Parathyroid adenoma (tissue), 2 donors: ENCODE measurements around the gene PAXX.
"Not testable (repeated sequence)": the region's sequence is repeated elsewhere in the genome, so short reads cannot be mapped to it uniquely, and the experiment has no call there.

Experiments
- H2AFZ ChIP-seq: fragments of 300-600 bp; sonication (generic); one replicate; pipeline ENCODE4 v1.7.0; 2017; ENCODE audit warnings: antibody characterized with exemption, mild to moderate bottlenecking
- H3K27ac ChIP-seq: fragments of 300-600 bp; sonication (generic); one replicate; pipeline ENCODE4 v1.7.0; 2017
- H3K27me3 ChIP-seq: fragments of 300-600 bp; sonication (generic); one replicate; pipeline ENCODE4 v1.7.0; 2017; ENCODE audit warnings: low read length; ENCODE audit not compliant: control insufficient read depth, insufficient read depth
- H3K36me3 ChIP-seq: fragments of 300-600 bp; sonication (generic); one replicate; pipeline ENCODE4 v1.7.0; 2017; ENCODE audit warnings: low read length; ENCODE audit not compliant: control insufficient read depth, insufficient read depth
- H3K4me1 ChIP-seq: fragments of 300-600 bp; sonication (generic); one replicate; pipeline ENCODE4 v1.7.0; 2017; ENCODE audit warnings: control low read depth
- H3K4me2 ChIP-seq: fragments of 300-600 bp; sonication (generic); one replicate; pipeline ENCODE4 v1.7.0; 2017; ENCODE audit warnings: low read length
- H3K4me3 ChIP-seq: fragments of 300-600 bp; sonication (generic); one replicate; pipeline ENCODE4 v1.7.0; 2017; ENCODE audit warnings: low read depth, low read length
- H3K79me2 ChIP-seq: fragments of 300-600 bp; sonication (generic); one replicate; pipeline ENCODE4 v1.7.0; 2017; ENCODE audit warnings: control low read depth
- H3K9ac ChIP-seq: fragments of 300-600 bp; sonication (generic); one replicate; pipeline ENCODE4 v1.7.0; 2017; ENCODE audit warnings: mild to moderate bottlenecking
- H3K9me3 ChIP-seq: fragments of 300-600 bp; sonication (generic); one replicate; pipeline ENCODE4 v1.7.0; 2017; ENCODE audit warnings: low read length; ENCODE audit not compliant: control insufficient read depth
- TF ChIP-seq, protein P1 (sequence below): fragments of 300-600 bp; sonication (generic); IDR thresholded peaks from one replicate; pipeline ENCODE4 v1.7.0; 2017; ENCODE audit warnings: antibody characterized with exemption, mild to moderate bottlenecking
- donor health status: primary hyperparathyroidism.

PAXX gene

GRCh38 chr9:136997830-136998234, 5.6 kb downstream of the PAXX start:
- H3K27ac ChIP-seq = no peak overlapping the region
- H3K4me3 ChIP-seq = no peak overlapping the region
- H3K79me2 ChIP-seq = no peaks in the 10 kb centered on the region
- no peaks in the 10 kb centered on the region for H3K36me3 ChIP-seq
- TF ChIP-seq, protein P1, sequence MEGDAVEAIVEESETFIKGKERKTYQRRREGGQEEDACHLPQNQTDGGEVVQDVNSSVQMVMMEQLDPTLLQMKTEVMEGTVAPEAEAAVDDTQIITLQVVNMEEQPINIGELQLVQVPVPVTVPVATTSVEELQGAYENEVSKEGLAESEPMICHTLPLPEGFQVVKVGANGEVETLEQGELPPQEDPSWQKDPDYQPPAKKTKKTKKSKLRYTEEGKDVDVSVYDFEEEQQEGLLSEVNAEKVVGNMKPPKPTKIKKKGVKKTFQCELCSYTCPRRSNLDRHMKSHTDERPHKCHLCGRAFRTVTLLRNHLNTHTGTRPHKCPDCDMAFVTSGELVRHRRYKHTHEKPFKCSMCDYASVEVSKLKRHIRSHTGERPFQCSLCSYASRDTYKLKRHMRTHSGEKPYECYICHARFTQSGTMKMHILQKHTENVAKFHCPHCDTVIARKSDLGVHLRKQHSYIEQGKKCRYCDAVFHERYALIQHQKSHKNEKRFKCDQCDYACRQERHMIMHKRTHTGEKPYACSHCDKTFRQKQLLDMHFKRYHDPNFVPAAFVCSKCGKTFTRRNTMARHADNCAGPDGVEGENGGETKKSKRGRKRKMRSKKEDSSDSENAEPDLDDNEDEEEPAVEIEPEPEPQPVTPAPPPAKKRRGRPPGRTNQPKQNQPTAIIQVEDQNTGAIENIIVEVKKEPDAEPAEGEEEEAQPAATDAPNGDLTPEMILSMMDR = no peak
- no peaks in the 10 kb centered on the region for H3K9me3 ChIP-seq
- H3K4me1 ChIP-seq = no peaks in the 10 kb centered on the region
- no peak overlapping the region for H3K9ac ChIP-seq
- H2AFZ ChIP-seq = no peak overlapping the region
- H3K4me2 ChIP-seq = no peak overlapping the region
- no peaks in the 10 kb centered on the region for H3K27me3 ChIP-seq

DNA sequence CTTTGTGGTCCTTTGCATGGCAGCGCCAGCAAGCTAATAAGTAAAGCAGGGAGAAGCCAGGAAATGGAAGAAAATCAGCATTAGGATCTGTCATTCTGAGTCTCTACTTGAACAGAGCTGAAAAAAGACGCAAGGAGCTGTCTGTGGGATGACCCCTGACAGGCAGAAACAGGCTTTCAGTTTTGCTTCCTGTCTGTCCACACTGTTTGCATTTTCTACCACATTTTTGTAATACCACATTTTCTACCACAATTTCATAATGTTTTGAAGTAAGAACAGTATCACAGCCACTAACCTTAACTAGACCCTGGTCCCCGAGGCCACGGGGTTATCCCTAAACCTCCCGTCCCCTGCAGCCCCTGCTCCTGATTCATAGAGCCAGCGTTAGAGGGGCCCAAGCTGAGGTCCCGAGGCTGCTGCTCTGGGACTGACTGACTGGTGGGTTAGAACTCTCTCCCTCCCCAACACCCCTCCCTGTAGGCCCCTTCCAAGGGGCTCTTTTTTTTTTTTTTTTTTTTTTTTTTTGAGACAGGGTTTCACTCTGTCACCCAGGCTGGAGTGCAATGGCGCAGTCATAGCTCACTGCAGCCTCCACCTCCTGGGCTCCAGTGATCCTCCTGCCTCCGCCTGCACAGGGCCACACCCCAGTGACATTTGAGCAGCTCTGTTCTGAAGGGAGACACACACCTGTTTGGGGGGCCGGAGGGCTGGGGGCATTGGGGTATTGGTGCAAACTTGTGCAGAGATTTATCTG, 8.1 kb downstream of the PAXX start:
- H2AFZ ChIP-seq = no peak overlapping the region
- no peaks in the 10 kb centered on the region for H3K36me3 ChIP-seq
- no peak overlapping the region for H3K27ac ChIP-seq
- H3K4me3 ChIP-seq = no peak overlapping the region
- H3K4me1 ChIP-seq = no peaks in the 10 kb centered on the region
- no peaks in the 10 kb centered on the region for H3K9me3 ChIP-seq
- H3K9ac ChIP-seq = no peak overlapping the region
- H3K4me2 ChIP-seq = no peak overlapping the region
- H3K79me2 ChIP-seq = no peaks in the 10 kb centered on the region
- TF ChIP-seq, protein P1 = no peak
- H3K27me3 ChIP-seq = no peaks in the 10 kb centered on the region

- no peak overlapping the region for H2AFZ ChIP-seq
- no peaks in the 10 kb centered on the region for H3K36me3 ChIP-seq
- no peak overlapping the region for H3K4me2 ChIP-seq
- H3K79me2 ChIP-seq = no peaks in the 10 kb centered on the region
- H3K27me3 ChIP-seq = no peaks in the 10 kb centered on the region
- no peaks in the 10 kb centered on the region for H3K9me3 ChIP-seq
- TF ChIP-seq, protein P1 = no peak
- no peak overlapping the region for H3K4me3 ChIP-seq
- no peak overlapping the region for H3K9ac ChIP-seq
- H3K27ac ChIP-seq = no peak overlapping the region
- no peaks in the 10 kb centered on the region for H3K4me1 ChIP-seq
Observed at GRCh38 chr9:137001857-137002645, 9.8 kb downstream of the PAXX start.

DNA sequence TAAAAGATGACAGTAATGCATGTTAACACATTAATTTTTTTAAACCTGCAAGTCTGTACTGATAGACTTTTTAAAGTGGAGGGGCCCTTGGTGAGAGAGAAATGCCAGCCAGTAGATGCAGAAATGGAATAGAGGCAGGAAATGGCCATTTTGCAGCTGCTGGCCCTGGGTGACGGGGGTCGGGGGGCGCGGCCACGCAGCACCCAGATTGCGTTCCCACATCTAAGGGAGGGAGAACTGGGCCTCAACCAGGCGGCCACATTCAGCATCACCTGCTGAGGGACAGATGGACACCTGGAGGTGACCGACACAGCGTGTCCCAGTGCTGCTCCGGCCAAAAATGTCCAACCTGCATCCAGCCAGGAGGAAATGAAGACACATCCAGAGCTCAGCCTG, 10.4 kb downstream of the PAXX start:
- H3K4me3 ChIP-seq = no peak overlapping the region
- H3K79me2 ChIP-seq = no peaks in the 10 kb centered on the region
- H3K27me3 ChIP-seq = no peaks in the 10 kb centered on the region
- TF ChIP-seq, protein P1 = no peak
- H3K9ac ChIP-seq = no peak overlapping the region
- no peaks in the 10 kb centered on the region for H3K9me3 ChIP-seq
- H3K4me1 ChIP-seq = no peaks in the 10 kb centered on the region
- H3K4me2 ChIP-seq = no peak overlapping the region
- no peaks in the 10 kb centered on the region for H3K36me3 ChIP-seq
- no peak overlapping the region for H3K27ac ChIP-seq
- no peak overlapping the region for H2AFZ ChIP-seq

- not testable (repeated sequence) for H3K27me3 ChIP-seq, H3K79me2 ChIP-seq, H3K4me2 ChIP-seq, H2AFZ ChIP-seq, H3K9me3 ChIP-seq, H3K4me1 ChIP-seq, H3K4me3 ChIP-seq, H3K36me3 ChIP-seq, H3K27ac ChIP-seq, H3K9ac ChIP-seq
Observed at GRCh38 chr9:137004285-137004684, 12.1 kb downstream of the PAXX start.
